Lung (tissue), 12 donors: Measurements from ENCODE around the gene PDZD2. TPM values are rescaled to one million over a fixed set of nuclear protein-coding genes. Genes with fewer than 3 reads are reported as not detected.
A peak's percentile ranks its signal among the peaks of the same experiment; 100 is the strongest.

Experiments used
- ATAC-seq: fragments of 200-7000 bp; cut with Tn5 transposase; one replicate; pipeline ENCODE4 v1.9.1; 2020; ENCODE audit warnings: moderate number of reproducible peaks; ENCODE audit not compliant: insufficient read depth, low FRiP score
- DNase-seq, 3 donors: peaks; one replicate each; pipeline ENCODE4 v3.0.0-alpha.2; 2013 to 2017
- H3K27ac ChIP-seq, 2 donors: one replicate each; pipeline ENCODE4 v1.5.1; 2013; ENCODE audit warnings: mild to moderate bottlenecking in 2 of 2, moderate library complexity in 2 of 2, control low read depth in 1 of 2, inconsistent platforms in 1 of 2, low read depth in 1 of 2, low read length in 1 of 2
- H3K27me3 ChIP-seq, 3 donors: one replicate each; pipeline ENCODE4 v1.5.1; 2013; ENCODE audit warnings: low read length in 2 of 3; ENCODE audit not compliant: control insufficient read depth in 3 of 3, insufficient read depth in 3 of 3
- H3K36me3 ChIP-seq, 4 donors: one replicate each; pipeline ENCODE4 v1.5.1; 2013; ENCODE audit warnings: low read length in 4 of 4, mild to moderate bottlenecking in 1 of 4, moderate library complexity in 1 of 4; ENCODE audit not compliant: control insufficient read depth in 4 of 4, insufficient read depth in 4 of 4
- H3K4me1 ChIP-seq, 5 donors: one replicate each; pipeline ENCODE4 v1.5.1; 2013; ENCODE audit warnings: low read length in 5 of 5, mild to moderate bottlenecking in 2 of 5, moderate library complexity in 1 of 5; ENCODE audit not compliant: control insufficient read depth in 5 of 5, insufficient read depth in 5 of 5
- H3K4me3 ChIP-seq: one replicate; pipeline ENCODE4 v1.5.1; 2013; ENCODE audit warnings: mild to moderate bottlenecking, control low read depth, moderate library complexity
- H3K9ac ChIP-seq, 2 donors: one replicate each; pipeline ENCODE4 v1.5.1; 2013; ENCODE audit warnings: low read length in 2 of 2, control low read depth in 1 of 2; ENCODE audit not compliant: insufficient read depth in 1 of 2
- H3K9me3 ChIP-seq, 4 donors: one replicate each; pipeline ENCODE4 v1.5.1; 2013; ENCODE audit warnings: low read length in 3 of 4, mild to moderate bottlenecking in 1 of 4, moderate library complexity in 1 of 4; ENCODE audit not compliant: control insufficient read depth in 4 of 4, insufficient read depth in 3 of 4
- WGBS, 2 donors: extraction: QIAGEN DNeasy Blood & Tissue Kit; methylation state at CpG; one replicate each; pipeline ENCODE4 v1.1.7; 2013; 5-methylcytosine and 5-hydroxymethylcytosine counted together
- polyA plus RNA-seq, 2 donors: library from polyadenylated mRNA; stranded (reverse); fragments of 200-250 nt; gene quantifications; one replicate each; pipeline ENCODE4 v1.2.1, GENCODE V29; 2013
- total RNA-seq, 2 donors: library from RNA; depleted of rRNA in 1 of 2; stranded (reverse); fragments of >200 nt in 1 of 2; gene quantifications; one replicate each; pipeline ENCODE4 v1.2.1, GENCODE V29; 2014 to 2021
- TF ChIP-seq, protein P1 (sequence below): IDR thresholded peaks from 2 replicates; pipeline ENCODE4 v1.5.1; 2012; ENCODE audit warnings: mild to moderate bottlenecking; ENCODE audit errors: control extremely low read depth, extremely low read depth
- donor health status: control.
- donor health status: control.
- donor health status: Bipolar disorder and iron deficiency.
- donor health status: healthy.
- donor health status: DM: yes; HTN: yes; CAD: no.

Gene PDZD2
- total and polyA plus RNA-seq, 4 donors, result 9.2 to 56.3 (median 24.8) TPM

DNA sequence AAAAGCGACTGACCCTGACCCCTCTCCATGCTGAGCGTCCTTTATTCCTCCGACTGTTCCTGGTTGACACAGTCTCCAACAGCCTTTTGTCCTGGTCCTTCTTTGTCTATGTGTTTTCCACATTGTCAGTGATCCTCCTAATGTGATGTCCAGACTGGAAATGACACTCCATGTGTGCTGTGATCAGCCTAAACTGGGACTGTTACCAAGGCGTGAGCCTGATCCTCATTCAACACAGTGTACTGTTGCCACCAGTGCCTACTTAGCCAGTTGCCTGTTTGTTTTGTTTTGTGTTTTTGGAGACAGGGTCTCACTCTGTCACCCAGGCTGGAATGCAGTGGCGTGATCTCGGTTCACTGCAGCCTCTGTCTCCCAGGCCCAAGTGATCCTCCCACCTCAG, 343.1 kb downstream of the PDZD2 start:
- WGBS, 2 donors, result 93 to 96% methylated on average over 6 of the region's 6 CpGs
- DNase-seq (no peak), ATAC-seq (no peak)
- Histone ChIP-seq H3K9me3 (no peaks in the 10 kb centered on the region), H3K36me3 (no peaks in the 10 kb centered on the region), H3K9ac (no peak overlapping the region), H3K4me1 (peaks cover 0 to 14% (median 6%) of the 10 kb centered on the region in 5 donors), H3K27me3 (no peaks in the 10 kb centered on the region), H3K27ac (no peak overlapping the region), H3K4me3 (no peak overlapping the region)
- TF ChIP-seq, protein P1, sequence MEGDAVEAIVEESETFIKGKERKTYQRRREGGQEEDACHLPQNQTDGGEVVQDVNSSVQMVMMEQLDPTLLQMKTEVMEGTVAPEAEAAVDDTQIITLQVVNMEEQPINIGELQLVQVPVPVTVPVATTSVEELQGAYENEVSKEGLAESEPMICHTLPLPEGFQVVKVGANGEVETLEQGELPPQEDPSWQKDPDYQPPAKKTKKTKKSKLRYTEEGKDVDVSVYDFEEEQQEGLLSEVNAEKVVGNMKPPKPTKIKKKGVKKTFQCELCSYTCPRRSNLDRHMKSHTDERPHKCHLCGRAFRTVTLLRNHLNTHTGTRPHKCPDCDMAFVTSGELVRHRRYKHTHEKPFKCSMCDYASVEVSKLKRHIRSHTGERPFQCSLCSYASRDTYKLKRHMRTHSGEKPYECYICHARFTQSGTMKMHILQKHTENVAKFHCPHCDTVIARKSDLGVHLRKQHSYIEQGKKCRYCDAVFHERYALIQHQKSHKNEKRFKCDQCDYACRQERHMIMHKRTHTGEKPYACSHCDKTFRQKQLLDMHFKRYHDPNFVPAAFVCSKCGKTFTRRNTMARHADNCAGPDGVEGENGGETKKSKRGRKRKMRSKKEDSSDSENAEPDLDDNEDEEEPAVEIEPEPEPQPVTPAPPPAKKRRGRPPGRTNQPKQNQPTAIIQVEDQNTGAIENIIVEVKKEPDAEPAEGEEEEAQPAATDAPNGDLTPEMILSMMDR, result no peak

DNA sequence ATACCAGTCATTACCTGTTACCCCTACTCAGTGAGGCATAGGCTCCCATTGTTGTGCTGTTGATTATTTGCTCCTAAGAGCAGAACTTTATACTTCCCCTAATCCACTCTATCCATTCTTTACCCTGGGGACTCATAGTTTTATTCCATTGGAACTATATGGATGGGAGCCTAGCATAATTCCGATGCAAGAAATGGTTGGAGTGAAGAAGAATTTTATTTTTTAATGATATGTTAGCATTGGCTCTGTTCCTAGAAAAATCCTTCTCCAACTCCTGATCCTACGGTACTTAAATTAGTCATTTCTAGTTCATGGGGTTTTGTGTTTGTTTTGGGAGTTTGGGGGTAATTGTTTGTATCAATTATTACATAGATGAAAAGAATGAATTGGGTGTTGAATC, 343.7 kb downstream of the PDZD2 start:
- DNase-seq, result peak in 2 of 3 donors; percentile 23 to 60
- TF ChIP-seq, protein P1, result no peak
- H3K4me3 ChIP-seq, result no peak overlapping the region
- H3K27ac ChIP-seq, result no peak overlapping the region
- WGBS, 2 donors, result 72 to 92% methylated on average over 2 of the region's 2 CpGs
- no peak for ATAC-seq
- H3K9me3 ChIP-seq, result peaks cover 0 to under 1% (median 0%) of the 10 kb centered on the region in 4 donors
- H3K36me3 ChIP-seq, result peaks cover 0 to 4% (median 0%) of the 10 kb centered on the region in 4 donors
- H3K4me1 ChIP-seq, result peaks cover 0 to 14% (median 6%) of the 10 kb centered on the region in 5 donors
- H3K9ac ChIP-seq, result no peak overlapping the region
- H3K27me3 ChIP-seq, result no peaks in the 10 kb centered on the region

DNA sequence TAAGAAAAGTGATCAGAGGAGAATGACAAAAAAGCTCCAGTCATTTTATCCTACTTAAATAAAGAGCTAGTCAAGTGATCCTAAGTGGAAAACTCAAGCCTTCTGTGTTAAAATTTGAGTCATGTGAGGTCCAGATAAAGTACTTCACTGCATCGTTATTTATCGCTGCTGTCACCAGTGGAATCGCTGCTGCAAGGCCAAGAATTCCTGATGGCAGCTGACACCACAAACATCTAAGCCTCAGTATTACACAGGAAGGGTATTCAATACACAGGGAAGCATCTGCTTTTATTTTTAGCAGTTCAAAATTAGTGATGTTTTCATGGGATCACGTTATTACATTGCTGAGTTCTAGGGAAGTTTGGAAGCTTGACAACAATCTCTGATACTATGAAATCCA, 344.9 kb downstream of the PDZD2 start:
- H3K36me3 ChIP-seq, result peaks cover 0 to 6% (median 0%) of the 10 kb centered on the region in 4 donors
- DNase-seq (peak in 1 of 3 donors; percentile 55), ATAC-seq (no peak)
- peaks cover 0 to 3% (median 0%) of the 10 kb centered on the region in 4 donors for H3K9me3 ChIP-seq
- TF ChIP-seq, protein P1, result no peak
- H3K4me3 ChIP-seq, result no peak overlapping the region
- no peak overlapping the region for H3K9ac ChIP-seq
- H3K27ac ChIP-seq, result no peak overlapping the region
- WGBS, 2 donors, result 29 to 51% methylated on average over 4 of the region's 4 CpGs
- H3K4me1 ChIP-seq, result peaks cover 0 to 18% (median 6%) of the 10 kb centered on the region in 5 donors
- no peaks in the 10 kb centered on the region for H3K27me3 ChIP-seq

DNA sequence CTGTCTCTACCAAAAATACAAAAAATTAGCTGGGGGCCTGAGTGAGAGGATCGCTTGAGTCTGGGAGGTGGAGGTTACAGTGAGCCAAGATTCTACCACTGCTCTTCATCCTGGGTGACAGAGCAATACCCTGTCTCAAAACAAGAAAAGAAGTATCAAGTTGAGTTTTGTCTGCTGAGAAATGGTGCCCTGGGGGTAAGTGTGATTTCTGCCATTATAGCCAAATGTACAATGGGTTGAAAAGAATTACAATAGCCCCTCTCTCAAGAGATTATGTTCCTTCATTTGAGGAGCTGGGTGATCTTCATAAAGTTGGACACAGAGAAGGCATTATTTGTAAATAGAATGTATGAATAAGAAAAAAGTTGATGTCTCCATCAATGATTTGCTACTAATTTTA, 345.8 kb downstream of the PDZD2 start:
- no peak overlapping the region for H3K27ac ChIP-seq
- no peak for ATAC-seq

More for the DNA sequence above, 345.8 kb downstream of the PDZD2 start:
- Histone ChIP-seq H3K4me1 (peaks cover 0 to 20% (median 6%) of the 10 kb centered on the region in 5 donors), H3K4me3 (no peak overlapping the region), H3K9me3 (peaks cover 0 to 3% (median 0%) of the 10 kb centered on the region in 4 donors), H3K9ac (no peak overlapping the region), H3K27me3 (no peaks in the 10 kb centered on the region), H3K36me3 (peaks cover 0 to 6% (median 0%) of the 10 kb centered on the region in 4 donors)
- WGBS, 2 donors, result 0 to 56% methylated on average over 1 of the region's 1 CpG
- no peak for DNase-seq
- TF ChIP-seq, protein P1, result no peak
